WTC11 (cell line): Measurements from ENCODE around the gene MAP3K7.

Experiments
- SP1 ChIP-seq: sonication (generic); formaldehyde crosslinking; conservative IDR thresholded peaks from 2 replicates; pipeline ENCODE4 v1.8.1; 2022; ENCODE audit warnings: missing genetic modification reagents
- ZNF263 ChIP-seq: sonication (generic); formaldehyde crosslinking; IDR thresholded peaks from 2 replicates; pipeline ENCODE4 v1.8.1; 2022; ENCODE audit warnings: low read depth, mild to moderate bottlenecking, moderate library complexity, missing genetic modification reagents
- TF ChIP-seq, protein P1 (sequence below): fragments of 200-600 bp; IDR thresholded peaks from 2 replicates; pipeline ENCODE4 v1.8.0; 2022; ENCODE audit warnings: antibody characterized with exemption
- TF ChIP-seq, protein P2 (sequence below): fragments of 250-450 bp; sonication (Bioruptor Pico); IDR thresholded peaks from 2 replicates; pipeline ENCODE4 v1.9.0; 2021; ENCODE audit warnings: mild to moderate bottlenecking
- TF ChIP-seq, protein P3 (sequence below): sonication (generic); formaldehyde crosslinking; IDR thresholded peaks from 2 replicates; pipeline ENCODE4 v1.8.0; 2022; ENCODE audit warnings: mild to moderate bottlenecking, missing genetic modification reagents
- TF ChIP-seq, protein P4 (sequence below): sonication (generic); formaldehyde crosslinking; IDR thresholded peaks from 2 replicates; pipeline ENCODE4 v1.8.0; 2022; ENCODE audit warnings: mild to moderate bottlenecking, missing genetic modification reagents

GRCh38 chr6:90598192-90598951 is 11.5 kb upstream of the MAP3K7 start:
- TF ChIP-seq, protein P1, sequence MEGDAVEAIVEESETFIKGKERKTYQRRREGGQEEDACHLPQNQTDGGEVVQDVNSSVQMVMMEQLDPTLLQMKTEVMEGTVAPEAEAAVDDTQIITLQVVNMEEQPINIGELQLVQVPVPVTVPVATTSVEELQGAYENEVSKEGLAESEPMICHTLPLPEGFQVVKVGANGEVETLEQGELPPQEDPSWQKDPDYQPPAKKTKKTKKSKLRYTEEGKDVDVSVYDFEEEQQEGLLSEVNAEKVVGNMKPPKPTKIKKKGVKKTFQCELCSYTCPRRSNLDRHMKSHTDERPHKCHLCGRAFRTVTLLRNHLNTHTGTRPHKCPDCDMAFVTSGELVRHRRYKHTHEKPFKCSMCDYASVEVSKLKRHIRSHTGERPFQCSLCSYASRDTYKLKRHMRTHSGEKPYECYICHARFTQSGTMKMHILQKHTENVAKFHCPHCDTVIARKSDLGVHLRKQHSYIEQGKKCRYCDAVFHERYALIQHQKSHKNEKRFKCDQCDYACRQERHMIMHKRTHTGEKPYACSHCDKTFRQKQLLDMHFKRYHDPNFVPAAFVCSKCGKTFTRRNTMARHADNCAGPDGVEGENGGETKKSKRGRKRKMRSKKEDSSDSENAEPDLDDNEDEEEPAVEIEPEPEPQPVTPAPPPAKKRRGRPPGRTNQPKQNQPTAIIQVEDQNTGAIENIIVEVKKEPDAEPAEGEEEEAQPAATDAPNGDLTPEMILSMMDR, result no peak
- TF ChIP-seq ZNF263, result no peak
- TF ChIP-seq, protein P2, sequence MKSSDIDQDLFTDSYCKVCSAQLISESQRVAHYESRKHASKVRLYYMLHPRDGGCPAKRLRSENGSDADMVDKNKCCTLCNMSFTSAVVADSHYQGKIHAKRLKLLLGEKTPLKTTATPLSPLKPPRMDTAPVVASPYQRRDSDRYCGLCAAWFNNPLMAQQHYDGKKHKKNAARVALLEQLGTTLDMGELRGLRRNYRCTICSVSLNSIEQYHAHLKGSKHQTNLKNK (CRISPR knock-in tag), result no peak
- TF ChIP-seq, protein P3, sequence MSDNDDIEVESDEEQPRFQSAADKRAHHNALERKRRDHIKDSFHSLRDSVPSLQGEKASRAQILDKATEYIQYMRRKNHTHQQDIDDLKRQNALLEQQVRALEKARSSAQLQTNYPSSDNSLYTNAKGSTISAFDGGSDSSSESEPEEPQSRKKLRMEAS (CRISPR knock-in tag), result no peak
- no peak for TF ChIP-seq SP1 (CRISPR knock-in tag)
- TF ChIP-seq, protein P4, sequence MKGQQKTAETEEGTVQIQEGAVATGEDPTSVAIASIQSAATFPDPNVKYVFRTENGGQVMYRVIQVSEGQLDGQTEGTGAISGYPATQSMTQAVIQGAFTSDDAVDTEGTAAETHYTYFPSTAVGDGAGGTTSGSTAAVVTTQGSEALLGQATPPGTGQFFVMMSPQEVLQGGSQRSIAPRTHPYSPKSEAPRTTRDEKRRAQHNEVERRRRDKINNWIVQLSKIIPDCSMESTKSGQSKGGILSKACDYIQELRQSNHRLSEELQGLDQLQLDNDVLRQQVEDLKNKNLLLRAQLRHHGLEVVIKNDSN (CRISPR knock-in tag), result no peak
